Smooth muscle cell of the brain vasculature (primary cell): ENCODE measurements around the gene ARHGEF16.

Experiments
- DNase-seq: peaks from one replicate; pipeline ENCODE4 v3.0.0-alpha.2; 2012; ENCODE audit warnings: low read depth, low spot score

The ARHGEF16 gene

DNA sequence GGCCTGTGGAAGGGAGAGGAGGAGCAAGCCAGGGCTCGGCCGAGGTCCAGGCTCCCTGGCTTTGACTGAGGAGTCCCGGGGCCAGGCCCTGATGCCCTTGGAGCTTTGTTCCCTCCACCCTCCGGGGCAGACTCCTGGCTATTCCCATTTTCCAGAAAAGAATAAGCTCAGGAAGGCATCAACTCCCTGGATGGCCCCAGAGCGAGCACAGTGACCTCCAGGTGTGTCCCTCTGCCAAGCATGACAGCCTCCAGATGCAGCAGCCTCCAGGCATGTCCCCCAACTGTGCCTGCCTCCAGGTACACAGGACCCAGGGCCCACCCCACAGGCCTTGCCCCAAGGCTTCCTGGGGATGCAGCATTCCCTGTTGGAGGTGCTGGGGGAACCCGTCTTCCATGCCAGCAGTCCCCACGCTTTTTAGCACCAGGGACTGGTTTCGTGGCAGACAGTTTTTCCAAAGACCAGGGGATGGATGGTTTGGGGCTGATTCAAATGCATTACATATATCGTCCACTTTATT is 15.7 kb upstream of the ARHGEF16 start:
- DNase-seq, result no peak

DNA sequence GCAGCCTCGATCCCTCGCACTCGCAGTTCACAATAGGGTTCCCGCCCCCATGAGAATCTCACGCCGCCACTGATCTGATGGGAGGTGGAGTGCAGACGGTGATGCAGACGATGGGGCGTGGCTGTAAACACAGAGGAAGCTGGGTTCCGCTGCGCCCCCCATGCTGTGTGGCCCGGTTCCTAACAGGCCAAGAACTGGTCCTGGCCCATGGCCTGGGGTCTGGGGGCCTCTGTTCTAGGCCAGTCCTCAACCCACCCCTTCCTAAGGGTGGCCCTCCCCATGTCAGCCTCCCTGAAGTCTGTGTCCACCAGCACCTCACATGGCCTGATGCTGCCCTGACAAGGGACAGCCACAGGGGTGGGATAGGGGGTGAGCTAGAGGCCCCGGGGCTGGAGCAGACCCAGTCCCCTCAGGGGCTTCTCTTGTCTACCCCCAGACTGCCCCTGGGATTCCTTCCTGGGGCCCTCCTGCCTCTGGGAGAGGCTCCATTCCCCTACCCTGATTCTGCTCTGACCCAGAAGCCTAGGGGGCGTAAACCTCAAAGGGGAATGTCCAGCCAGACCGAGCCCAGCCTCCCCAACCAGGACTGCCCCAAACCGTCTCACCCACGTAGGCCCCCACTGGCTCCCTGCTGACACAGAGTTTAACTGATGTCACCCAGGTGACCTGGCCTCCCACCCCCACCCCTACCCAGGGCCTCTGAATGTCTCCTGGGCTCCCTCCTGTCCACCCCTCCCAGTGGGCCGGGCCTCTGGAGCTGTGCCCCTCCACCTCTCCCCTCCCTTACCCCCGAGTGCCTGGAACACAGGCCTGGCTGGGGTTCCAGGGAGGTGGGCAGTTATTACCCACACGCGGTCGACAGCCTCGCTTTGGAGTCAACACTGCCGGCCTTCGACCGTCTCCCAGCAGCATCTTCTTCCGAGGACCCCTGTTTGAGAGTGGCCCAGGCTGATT is 14.8 kb upstream of the ARHGEF16 start:
- DNase-seq, result no peak

DNA sequence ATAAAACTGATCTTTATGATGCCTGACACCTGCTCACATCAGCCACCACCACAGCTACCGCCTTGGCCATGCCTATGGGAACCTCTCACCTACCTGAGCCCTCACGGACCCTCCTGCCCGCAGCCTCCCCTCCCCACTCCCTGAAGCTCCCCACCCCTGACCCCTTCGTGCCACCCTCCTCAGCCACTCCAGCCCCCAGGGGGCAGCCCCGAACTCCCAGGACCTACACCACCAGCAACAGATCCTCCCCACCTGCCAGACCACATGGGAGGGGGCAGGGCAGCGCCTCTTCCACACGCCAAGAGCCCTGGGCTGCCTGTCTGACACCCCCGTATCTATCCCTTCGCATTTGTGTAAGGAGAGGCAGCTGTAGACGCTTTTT is 14.2 kb upstream of the ARHGEF16 start:
- no peak for DNase-seq

DNA sequence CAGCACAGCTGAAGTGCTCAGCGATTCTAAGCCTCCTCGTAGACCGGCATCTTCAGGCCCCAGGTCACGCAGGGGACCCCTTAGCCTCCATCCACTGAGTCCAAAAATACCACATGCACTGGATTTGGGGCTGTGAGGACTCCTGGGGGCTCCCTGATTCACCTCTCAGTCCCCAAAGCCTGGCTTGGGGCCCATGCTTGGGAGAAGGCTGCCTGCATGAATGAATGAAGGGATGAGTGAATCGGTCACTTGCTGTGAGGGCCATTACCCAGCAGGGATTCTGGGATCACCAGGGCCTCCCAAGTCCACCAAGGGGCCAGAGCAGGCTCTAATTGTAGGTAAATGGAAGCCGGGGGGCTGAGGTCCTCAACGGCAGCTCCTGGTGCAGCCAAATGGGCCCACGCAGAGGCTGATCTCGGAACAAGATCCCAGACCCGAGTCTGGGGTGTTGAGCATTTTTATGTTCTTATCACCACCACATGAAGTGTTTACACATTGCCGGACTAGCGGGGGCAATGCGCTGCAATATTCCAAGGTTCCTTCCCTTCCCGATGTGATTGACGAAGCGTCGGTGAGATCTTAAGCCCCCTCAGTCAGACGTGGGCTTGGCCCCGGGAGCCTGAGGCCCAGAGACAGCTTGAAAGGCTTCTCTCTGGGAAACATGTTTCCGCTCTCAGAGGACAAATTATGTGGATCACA is 13.6 kb upstream of the ARHGEF16 start:
- no peak for DNase-seq

DNA sequence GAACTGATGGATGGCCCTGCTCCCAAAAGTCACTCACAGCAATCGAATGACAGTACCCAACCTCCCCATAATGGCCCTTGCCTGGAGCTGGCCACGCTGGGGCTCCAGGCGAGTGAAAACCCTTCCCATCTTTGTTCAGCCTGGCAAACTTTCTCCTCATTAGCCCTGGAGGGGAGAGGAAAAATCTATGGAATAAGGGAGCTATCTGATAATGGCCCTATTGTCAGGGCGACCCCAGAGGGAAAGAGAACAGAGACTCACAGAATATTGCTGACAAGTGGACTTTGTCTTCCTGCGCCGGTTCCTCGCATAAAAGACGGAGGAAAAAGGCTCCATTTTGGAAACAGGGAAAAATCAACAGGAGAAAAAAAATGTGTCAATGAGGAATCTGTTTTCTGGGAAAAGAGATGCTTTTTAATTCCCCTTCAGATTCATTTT is 13.0 kb upstream of the ARHGEF16 start:
- DNase-seq, result no peak

DNA sequence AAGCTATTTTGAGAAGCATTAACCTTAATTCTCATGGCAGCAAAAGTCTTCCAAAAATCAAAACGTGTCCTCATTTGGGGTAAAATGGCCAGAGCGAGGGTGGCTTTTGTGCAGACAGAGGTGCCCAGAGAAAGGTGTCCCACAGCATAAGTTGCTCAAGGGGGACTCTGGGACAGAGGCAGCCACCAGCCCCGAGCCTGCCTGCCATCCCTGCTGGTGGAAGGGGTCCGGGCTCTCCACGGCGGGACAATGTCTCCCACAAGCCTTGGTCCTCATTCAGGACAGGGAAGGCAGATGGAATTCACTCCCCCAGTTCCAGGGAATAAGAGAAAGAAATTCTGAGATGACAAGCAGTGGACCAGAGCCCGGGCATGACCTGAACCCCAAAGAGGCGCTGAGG is 12.6 kb upstream of the ARHGEF16 start:
- no peak for DNase-seq

DNA sequence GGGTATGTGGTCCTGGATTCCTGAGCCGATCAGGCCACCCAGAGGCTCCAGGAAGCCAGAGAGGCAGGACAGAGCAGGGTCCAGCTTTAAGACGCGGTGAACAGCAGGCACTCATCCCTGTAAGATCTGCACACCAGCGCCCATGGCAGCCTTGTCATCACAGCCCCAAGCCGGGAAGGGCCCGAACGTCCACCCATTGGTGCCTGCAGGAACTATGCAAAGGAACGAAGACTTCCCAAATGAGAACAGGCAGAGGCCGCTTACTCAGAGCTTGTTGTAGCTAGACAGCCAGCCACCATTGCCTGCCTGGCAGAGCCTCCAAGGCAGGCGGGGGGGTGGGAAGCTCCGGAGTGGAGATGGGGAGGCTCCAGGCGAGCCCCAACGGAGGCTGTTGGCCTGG is 12.1 kb upstream of the ARHGEF16 start:
- DNase-seq, result no peak

DNA sequence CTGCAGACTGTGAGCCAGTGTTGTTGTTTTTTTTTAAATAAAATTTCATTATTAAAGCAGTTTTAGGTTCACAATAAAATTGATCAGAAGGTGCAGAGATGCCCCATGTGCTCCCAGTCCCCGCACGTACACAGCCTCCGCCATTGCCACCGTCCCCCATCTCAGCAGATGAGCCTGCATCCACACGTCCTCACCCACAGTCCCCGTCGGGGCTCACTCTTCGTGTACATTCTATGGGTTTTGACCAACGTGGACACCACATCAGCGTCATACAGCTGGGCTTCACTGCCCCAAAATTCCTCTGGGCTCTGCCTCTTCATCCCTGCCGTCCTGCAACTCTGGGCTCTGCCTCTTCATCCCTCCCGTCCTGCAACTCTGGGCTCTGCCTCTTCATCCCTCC is 11.6 kb upstream of the ARHGEF16 start:
- no peak for DNase-seq

DNA sequence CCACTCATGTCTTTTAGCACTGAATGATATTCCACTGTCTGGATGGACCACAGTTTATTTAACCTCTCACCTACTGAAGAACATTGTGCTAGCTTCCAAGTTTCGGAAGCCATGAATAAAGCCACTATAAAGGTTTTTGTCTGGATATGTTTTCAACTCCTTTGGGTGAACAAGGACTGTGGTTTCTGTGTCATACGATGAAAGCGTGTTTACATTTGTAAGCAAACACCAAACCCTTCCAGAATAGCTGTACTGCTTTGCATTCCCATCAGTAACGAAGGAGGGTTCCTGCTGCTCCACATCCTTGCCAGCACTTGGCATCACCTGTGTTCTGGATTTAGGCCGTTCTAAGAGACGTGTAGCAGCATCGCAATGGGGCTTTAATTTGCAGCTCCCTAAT is 10.7 kb upstream of the ARHGEF16 start:
- no peak for DNase-seq

DNA sequence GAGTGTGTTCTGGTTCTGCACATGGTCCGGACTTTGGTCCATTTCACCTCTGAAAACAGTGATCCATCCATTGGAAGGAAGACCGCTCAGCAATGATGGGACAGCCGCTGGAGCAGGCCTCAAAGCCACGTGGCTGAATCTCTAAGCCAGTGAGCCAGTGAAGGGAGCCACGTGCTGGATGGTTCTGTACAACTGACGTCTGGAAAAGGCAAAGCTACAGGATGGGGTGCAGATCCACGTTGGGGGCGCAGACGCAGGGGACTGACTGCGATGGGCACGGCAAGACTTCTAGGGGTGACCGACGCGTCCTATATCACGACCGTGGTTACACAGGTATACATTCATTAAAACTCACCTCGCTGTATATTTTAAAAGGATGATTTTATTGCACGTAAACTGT is 10.2 kb upstream of the ARHGEF16 start:
- DNase-seq, result no peak

DNA sequence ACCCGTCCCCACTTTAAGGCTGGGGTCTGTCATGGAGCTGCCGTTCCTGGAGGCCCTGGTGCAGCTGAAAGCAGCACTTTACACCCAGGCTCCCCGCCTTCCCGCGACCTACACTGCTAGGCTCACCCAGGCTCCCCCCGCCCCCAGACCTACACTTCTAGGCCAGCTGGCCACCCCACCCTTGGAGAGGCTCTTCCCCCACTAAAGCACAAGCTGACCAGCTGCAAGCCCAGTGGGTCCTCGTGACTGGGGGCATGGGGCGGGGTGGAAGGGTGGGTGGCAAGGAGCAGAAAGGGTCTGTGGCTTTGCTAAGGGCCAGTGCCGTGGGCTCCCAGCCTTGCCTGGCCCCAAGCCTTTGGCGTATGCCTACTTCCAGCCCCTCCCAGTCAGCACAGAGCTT is 9.7 kb upstream of the ARHGEF16 start:
- DNase-seq, result no peak

DNA sequence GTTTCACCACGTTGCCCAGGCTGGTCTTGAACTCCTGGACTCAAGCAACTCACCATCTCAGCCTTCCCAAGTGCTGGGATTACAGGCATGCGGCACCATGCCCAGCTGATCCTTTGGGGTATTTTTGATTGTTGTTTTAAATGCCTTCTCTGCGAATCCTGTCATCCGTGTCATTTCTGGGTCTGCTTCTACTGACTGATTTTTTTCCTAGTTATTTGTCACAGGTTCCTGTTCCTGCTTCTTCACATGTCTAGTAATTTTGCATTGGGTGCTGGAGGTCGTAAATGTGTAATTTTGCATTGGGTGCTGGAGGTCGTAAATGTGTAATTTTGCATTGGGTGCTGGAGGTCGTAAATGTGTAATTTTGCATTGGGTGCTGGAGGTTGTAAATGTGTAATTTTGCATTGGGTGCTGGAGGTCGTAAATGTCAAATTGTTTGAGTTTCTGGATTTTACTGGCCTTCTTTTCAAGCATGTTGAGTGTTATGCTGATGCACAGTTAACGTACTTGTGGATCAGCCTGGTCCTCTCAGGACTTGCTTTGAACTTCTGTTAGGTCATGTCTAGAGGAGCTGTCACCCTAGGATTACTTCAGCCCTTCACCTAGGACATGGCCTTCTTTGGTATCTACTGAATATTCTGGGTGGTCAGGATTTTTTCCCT is 4.1 kb upstream of the ARHGEF16 start:
- DNase-seq, result no peak

DNA sequence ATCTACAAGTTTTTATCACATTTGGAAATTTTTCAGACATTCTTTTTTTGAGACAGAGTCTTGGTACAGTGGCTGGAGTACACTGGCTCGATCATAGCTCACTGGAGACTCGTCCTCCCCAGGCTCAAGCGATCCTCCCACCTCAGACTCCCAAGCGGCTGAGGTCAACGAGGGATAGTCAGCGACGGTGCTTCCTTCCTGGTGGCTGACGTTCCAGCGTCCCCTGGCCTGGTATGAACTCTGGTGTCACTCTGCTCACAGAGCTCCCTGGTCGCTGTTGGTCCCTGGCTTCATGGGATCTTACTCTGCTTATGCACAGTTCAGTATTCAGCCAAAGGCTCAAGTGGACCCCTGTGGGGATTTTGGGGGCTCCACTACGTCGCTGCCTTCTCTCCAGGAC is 3.5 kb upstream of the ARHGEF16 start:
- DNase-seq, result no peak

DNA sequence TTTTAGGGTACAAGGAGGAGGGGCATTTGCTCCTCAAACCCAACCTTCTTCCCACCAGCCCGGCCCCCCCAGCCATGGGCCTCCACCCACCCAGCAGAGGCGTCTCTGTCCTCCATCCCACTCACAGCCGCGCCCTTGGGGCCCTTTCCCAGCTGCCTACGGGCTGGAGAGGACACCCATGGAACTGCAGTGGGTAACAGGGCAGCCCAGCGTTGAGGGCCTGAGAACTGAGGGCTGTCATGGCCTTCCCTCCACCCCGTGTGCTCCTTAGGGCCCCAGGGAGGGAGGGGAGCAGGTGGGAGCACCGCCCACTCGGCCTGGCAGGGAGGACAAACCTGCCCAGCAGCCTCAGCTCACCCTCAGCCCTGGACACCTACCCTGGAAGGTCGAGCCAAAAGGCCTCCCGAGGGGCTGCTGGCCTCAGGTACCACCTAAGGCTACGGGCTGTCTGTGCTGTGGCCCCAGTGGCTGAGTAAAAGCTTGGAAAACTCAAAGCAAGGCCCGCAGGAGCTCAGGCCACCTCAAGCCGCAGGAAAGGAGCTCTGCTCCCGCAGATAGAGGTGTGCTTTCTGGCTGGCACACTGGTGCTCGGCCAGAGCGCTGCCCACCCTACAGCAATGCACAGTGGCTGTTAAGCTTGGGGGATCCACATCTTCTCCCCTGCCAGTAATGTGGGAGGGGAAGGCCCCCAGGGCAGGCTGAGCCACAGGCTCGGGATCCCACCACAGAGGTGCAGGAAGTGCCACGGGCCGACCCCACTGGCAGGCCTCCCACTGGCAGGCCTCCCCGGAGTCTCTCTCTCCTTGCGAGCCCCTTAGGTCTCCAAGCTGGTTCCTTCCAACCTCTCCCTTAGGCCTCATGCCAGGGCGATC is 2.2 kb upstream of the ARHGEF16 start:
- no peak for DNase-seq

DNA sequence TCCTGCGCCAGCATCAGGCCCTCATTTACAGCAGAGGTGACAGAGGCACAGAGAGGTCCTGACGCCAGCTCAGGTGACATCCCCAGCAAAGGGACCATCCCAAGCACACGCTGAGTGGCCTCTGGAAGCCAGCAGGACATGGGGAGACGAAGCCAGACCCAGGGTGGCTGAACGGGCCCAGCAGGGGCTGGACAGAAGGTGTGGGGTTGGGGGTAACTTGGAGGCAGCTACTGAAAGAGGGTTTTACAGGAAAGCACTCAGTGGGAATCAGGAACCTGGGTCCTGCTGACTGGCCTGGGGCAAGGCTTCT is 1.6 kb upstream of the ARHGEF16 start:
- no peak for DNase-seq

DNA sequence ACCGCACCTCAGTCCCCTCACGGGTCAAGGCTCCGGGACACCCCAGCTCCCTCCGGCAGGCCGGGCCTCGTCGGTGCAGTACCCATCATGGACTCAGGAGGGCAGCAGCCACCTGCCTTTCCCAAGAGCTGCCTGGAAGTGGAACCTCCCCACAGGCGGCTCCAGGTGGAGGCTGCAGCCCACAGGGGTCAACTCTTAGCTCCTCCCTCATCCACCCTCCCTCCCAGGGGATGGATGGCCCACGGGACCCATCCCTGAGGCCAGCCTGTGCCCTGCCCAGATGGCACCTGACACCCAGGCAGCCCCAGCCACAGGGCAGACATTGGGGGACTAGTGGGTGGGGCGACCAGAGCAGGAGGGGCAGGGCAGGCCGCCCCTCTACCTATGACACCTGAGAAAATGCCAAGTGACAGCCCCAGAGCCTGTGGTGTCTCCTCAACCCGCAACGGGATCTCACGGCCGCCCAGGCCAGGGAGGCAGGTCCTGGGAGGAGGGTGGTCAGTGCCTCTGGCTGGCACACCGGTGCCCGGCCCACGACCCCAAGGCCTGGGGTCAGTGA is 1.2 kb upstream of the ARHGEF16 start:
- DNase-seq, result no peak

DNA sequence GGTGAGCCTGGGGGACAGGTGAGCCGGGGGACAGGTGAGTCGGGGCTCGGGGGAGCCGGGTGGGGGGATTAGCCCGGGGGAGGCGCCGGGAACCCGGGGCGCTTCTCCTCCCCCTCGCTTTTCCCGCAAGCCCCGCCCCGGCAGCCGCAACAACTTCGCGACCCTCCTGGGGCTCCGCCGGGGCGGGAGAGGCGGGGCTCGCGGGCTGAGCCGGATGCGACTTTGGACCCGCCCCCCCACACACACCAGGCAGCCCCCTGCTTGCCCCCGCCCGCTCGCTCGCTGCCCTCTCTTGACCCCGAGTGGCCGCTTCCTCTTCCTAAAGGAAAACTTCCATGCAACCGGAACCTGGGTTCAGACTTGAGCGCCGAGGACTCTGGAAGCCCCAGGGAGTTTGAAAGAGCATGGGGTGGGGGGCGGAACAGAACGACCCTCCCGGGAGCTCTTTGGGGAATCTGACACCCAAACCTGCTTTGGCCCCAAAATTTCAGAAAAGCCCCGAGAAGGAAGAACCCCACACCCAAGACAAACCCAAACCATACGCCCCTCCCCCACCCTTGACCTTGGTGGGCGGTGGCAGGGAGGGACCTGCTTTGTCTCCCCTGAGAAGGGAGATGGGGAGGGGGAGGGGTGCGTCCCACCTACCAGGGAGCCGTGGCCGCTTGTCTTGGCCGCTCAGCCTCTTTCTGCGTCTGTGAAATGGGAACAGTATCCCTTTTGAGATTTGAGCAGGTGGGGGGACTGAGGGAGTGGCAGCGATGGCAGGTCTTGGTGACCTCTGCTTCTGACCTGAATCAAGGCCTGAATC is 550 bp downstream of the ARHGEF16 start:
- DNase-seq, result no peak

DNA sequence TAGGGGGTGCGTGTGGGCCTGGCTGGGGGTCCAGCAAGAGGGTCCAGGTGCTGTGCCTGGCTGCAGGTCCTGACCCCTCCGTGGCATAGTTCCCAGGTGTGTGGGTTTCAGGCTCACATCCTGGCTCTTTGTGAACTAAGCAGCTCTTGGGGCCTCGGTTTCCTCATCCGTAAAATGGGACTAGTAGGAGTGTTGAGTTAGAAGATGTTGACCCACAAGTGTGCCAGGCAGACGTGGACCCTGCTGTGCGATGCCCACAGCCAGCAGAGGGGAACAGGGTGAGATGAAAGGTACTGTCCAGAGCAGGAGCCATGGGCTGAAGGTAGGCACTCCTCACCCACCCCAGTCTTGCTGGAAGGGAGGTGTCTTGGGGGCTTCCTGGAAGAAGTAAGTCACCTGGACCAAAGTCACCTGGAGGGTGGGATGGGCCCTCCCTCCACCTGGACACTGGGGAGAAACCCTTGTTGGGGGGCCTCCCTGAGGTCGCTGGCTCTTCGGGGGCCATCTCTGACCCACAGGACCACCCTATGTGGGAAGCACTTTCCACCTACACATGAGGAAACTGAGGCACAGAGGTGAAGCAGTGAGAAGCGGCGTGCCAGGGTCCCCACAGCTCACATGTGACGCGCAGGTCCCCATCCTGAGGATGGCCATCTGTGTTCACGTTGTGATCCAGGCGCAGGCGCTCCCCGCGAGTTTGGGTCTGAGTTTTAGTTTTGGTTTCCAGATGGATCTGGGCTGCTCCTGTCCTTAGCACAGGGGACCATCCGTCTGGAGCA is 1.4 kb downstream of the ARHGEF16 start:
- no peak for DNase-seq

DNA sequence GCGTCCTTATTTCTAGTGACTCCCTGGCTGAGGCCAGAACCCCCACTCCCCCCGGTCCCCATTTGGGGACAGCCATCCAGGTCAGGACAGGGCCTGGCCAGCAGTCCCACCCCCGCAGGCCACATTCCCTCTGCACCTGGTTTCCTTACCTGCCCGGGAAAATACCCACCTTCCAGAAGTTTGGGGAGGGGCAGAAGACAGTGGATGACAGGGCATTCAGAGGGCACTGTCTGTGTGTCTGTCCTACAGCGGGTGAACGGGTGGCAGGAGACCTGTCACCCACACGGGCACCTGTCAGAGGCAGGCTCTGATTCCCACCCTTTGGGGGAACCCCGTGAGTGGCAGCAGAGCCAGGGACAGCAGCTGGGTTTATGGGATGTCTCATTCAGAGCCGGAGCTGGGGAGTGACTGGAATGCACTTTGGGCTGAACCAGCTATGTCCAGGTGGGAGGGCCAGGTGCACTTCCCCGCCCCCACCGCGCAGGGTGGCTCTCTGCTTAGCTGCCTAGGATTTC is 2.0 kb downstream of the ARHGEF16 start:
- no peak for DNase-seq
